ENCODE results near the gene OPCML. TPM values are rescaled to one million over a fixed set of nuclear protein-coding genes. Genes with fewer than 3 reads are reported as not detected.

OPCML gene
- total RNA-seq, 2 experiments from 2014 or later = not detected

GRCh38 chr11:133553885-133554740 lies 21.8 kb upstream of the OPCML start:
- CTCF ChIA-PET = no interaction called here
- H3K9me3 Mint-ChIP-seq = no peaks in the 10 kb centered on the region
- POLR2A ChIA-PET = no interaction called here
- no peaks in the 10 kb centered on the region for H3K36me3 Mint-ChIP-seq
- H3K4me1 Mint-ChIP-seq (ENCODE audit: low read depth) = no peaks in the 10 kb centered on the region
- no peak for DNase-seq
- H3K27me3 Mint-ChIP-seq = no peaks in the 10 kb centered on the region
- intact Hi-C loops (cut with micrococcal nuclease) = no loop called here
- H3K27ac Mint-ChIP-seq = no peak overlapping the region
- no peak overlapping the region for H3K4me3 Mint-ChIP-seq

GRCh38 chr11:133552938-133553337 lies 20.6 kb upstream of the OPCML start:
- ChIA-PET POLR2A (no interaction called here), CTCF (no interaction called here)
- no peaks in the 10 kb centered on the region for H3K27me3 Mint-ChIP-seq
- H3K27ac Mint-ChIP-seq = no peak overlapping the region
- no peaks in the 10 kb centered on the region for H3K4me1 Mint-ChIP-seq (ENCODE audit: low read depth)
- no peaks in the 10 kb centered on the region for H3K9me3 Mint-ChIP-seq
- no peak for DNase-seq
- H3K4me3 Mint-ChIP-seq = no peak overlapping the region
- no peaks in the 10 kb centered on the region for H3K36me3 Mint-ChIP-seq
- intact Hi-C loops (cut with micrococcal nuclease) = no loop called here

GRCh38 chr11:133551064-133551463 lies 18.8 kb upstream of the OPCML start:
- DNase-seq = no peak
- no peaks in the 10 kb centered on the region for H3K9me3 Mint-ChIP-seq
- no peaks in the 10 kb centered on the region for H3K36me3 Mint-ChIP-seq
- intact Hi-C loops (cut with micrococcal nuclease) = no loop called here
- POLR2A ChIA-PET = no interaction called here
- no peaks in the 10 kb centered on the region for H3K27me3 Mint-ChIP-seq
- no peaks in the 10 kb centered on the region for H3K4me1 Mint-ChIP-seq (ENCODE audit: low read depth)
- H3K27ac Mint-ChIP-seq = no peak overlapping the region
- H3K4me3 Mint-ChIP-seq = no peak overlapping the region
- CTCF ChIA-PET = no interaction called here

- no peaks in the 10 kb centered on the region for H3K4me1 Mint-ChIP-seq (ENCODE audit: low read depth)
- H3K4me3 Mint-ChIP-seq = no peak overlapping the region
- DNase-seq = no peak
- no peaks in the 10 kb centered on the region for H3K27me3 Mint-ChIP-seq
- intact Hi-C loops (cut with micrococcal nuclease) = no loop called here
- H3K27ac Mint-ChIP-seq = no peak overlapping the region
- POLR2A ChIA-PET = no interaction called here
- CTCF ChIA-PET = no interaction called here
- H3K9me3 Mint-ChIP-seq = no peaks in the 10 kb centered on the region
- H3K36me3 Mint-ChIP-seq = no peaks in the 10 kb centered on the region
Observed at GRCh38 chr11:133549826-133550225, 17.5 kb upstream of the OPCML start.

GRCh38 chr11:133548641-133549040 lies 16.3 kb upstream of the OPCML start:
- Mint-ChIP-seq H3K36me3 (no peaks in the 10 kb centered on the region), H3K27me3 (no peaks in the 10 kb centered on the region), H3K27ac (no peak overlapping the region), H3K9me3 (no peaks in the 10 kb centered on the region), H3K4me1 (ENCODE audit: low read depth) (no peaks in the 10 kb centered on the region), H3K4me3 (no peak overlapping the region)
- intact Hi-C loops (cut with micrococcal nuclease) = no loop called here
- POLR2A ChIA-PET = no interaction called here
- CTCF ChIA-PET = no interaction called here
- DNase-seq = no peak

GRCh38 chr11:133547808-133548494 lies 15.7 kb upstream of the OPCML start:
- CTCF ChIA-PET = no interaction called here
- no peak overlapping the region for H3K27ac Mint-ChIP-seq
- intact Hi-C loops (cut with micrococcal nuclease) = no loop called here

GRCh38 chr11:133545199-133545803 lies 13.0 kb upstream of the OPCML start:
- ChIA-PET CTCF (no interaction called here), POLR2A (no interaction called here)
- Mint-ChIP-seq H3K27me3 (no peaks in the 10 kb centered on the region), H3K4me1 (ENCODE audit: low read depth) (no peaks in the 10 kb centered on the region), H3K36me3 (no peaks in the 10 kb centered on the region), H3K9me3 (no peaks in the 10 kb centered on the region), H3K27ac (no peak overlapping the region), H3K4me3 (no peak overlapping the region)
- no peak for DNase-seq
- intact Hi-C loops (cut with micrococcal nuclease) = no loop called here

More at GRCh38 chr11:133547808-133548494, 15.7 kb upstream of the OPCML start:
- Mint-ChIP-seq H3K27me3 (no peaks in the 10 kb centered on the region), H3K4me3 (no peak overlapping the region), H3K4me1 (ENCODE audit: low read depth) (no peaks in the 10 kb centered on the region), H3K36me3 (no peaks in the 10 kb centered on the region), H3K9me3 (no peaks in the 10 kb centered on the region)
- POLR2A ChIA-PET = no interaction called here
- no peak for DNase-seq

- intact Hi-C loops (cut with micrococcal nuclease) = no loop called here
- Mint-ChIP-seq H3K36me3 (no peaks in the 10 kb centered on the region), H3K4me1 (ENCODE audit: low read depth) (no peaks in the 10 kb centered on the region), H3K9me3 (no peaks in the 10 kb centered on the region), H3K27me3 (no peaks in the 10 kb centered on the region), H3K27ac (no peak overlapping the region), H3K4me3 (no peak overlapping the region)
- ChIA-PET CTCF (no interaction called here), POLR2A (no interaction called here)
- no peak for DNase-seq
Observed at GRCh38 chr11:133541720-133542095, 9.4 kb upstream of the OPCML start.

GRCh38 chr11:133541021-133541719 lies 8.9 kb upstream of the OPCML start:
- Mint-ChIP-seq H3K36me3 (no peaks in the 10 kb centered on the region), H3K4me1 (ENCODE audit: low read depth) (no peaks in the 10 kb centered on the region), H3K27me3 (no peaks in the 10 kb centered on the region), H3K27ac (no peak overlapping the region), H3K4me3 (no peak overlapping the region), H3K9me3 (no peaks in the 10 kb centered on the region)
- CTCF ChIA-PET = no interaction called here
- DNase-seq = no peak
- POLR2A ChIA-PET = no interaction called here
- intact Hi-C loops (cut with micrococcal nuclease) = no loop called here

GRCh38 chr11:133536198-133536597 lies 3.9 kb upstream of the OPCML start:
- ChIA-PET POLR2A (no interaction called here), CTCF (no interaction called here)
- no peak overlapping the region for H3K27ac Mint-ChIP-seq
- intact Hi-C loops (cut with micrococcal nuclease) = no loop called here
- no peak for DNase-seq
- no peak overlapping the region for H3K4me3 Mint-ChIP-seq
- H3K36me3 Mint-ChIP-seq = no peaks in the 10 kb centered on the region
- H3K27me3 Mint-ChIP-seq = peaks cover 18% of the 10 kb centered on the region
- H3K9me3 Mint-ChIP-seq = no peaks in the 10 kb centered on the region
- H3K4me1 Mint-ChIP-seq (ENCODE audit: low read depth) = no peaks in the 10 kb centered on the region

- ChIA-PET CTCF (no interaction called here), POLR2A (no interaction called here)
- intact Hi-C loops (cut with micrococcal nuclease) = no loop called here
- H3K4me1 Mint-ChIP-seq (ENCODE audit: low read depth) = no peaks in the 10 kb centered on the region
- H3K4me3 Mint-ChIP-seq = no peak overlapping the region
- no peaks in the 10 kb centered on the region for H3K9me3 Mint-ChIP-seq
- no peak overlapping the region for H3K27ac Mint-ChIP-seq
- no peak for DNase-seq
- H3K27me3 Mint-ChIP-seq = peaks cover 26% of the 10 kb centered on the region
- no peaks in the 10 kb centered on the region for H3K36me3 Mint-ChIP-seq
Observed at GRCh38 chr11:133533205-133533604, 904 bp upstream of the OPCML start.

GRCh38 chr11:133531458-133531857 lies 843 bp downstream of the OPCML start:
- CTCF ChIA-PET = no interaction called here
- POLR2A ChIA-PET = no interaction called here
- Mint-ChIP-seq H3K4me1 (ENCODE audit: low read depth) (no peaks in the 10 kb centered on the region), H3K27me3 (peaks cover 26% of the 10 kb centered on the region), H3K27ac (no peak overlapping the region), H3K36me3 (no peaks in the 10 kb centered on the region), H3K4me3 (no peak overlapping the region), H3K9me3 (no peaks in the 10 kb centered on the region)
- no peak for DNase-seq
- intact Hi-C loops (cut with micrococcal nuclease) = no loop called here

Data from activated CD4-positive, alpha-beta memory T cell treated with anti-CD3 and anti-CD28 coated beads for 36 hours (primary cell).